Measurements from ENCODE around the gene BET1L.

GRCh38 chr11:217704-218103 lies 10.5 kb upstream of the BET1L start:
- TF ChIP-seq CTCF (IDR thresholded peaks at IDR 0.05) (no peak), POLR2A (IDR thresholded peaks at IDR 0.05) (no peak)

Data from lower leg skin (tissue), 3 donors.